Ovary (tissue), 9 donors: ENCODE results near the gene TMCO1. TPM values are rescaled to one million over a fixed set of nuclear protein-coding genes. Genes with fewer than 3 reads are reported as not detected.
"Not testable (repeated sequence)": the region's sequence is repeated elsewhere in the genome, so short reads cannot be mapped to it uniquely, and the experiment has no call there.

Experiments
- DNase-seq, 5 donors: peaks; one replicate each; pipeline ENCODE4 v3.0.0-alpha.2; 2019 to 2020
- H3K27ac ChIP-seq, 2 donors: fragments of 200-600 bp; one replicate each; pipeline versions ENCODE4 v1.5.1 to v1.8.0; 2019 to 2022
- H3K27me3 ChIP-seq: fragments of 200-600 bp; one replicate; pipeline ENCODE4 v1.8.0; 2022
- H3K36me3 ChIP-seq: fragments of 200-600 bp; sonication (generic); one replicate; pipeline ENCODE4 v1.5.1; 2019
- H3K4me1 ChIP-seq: one replicate; pipeline ENCODE4 v1.8.1; 2013; ENCODE audit warnings: mild to moderate bottlenecking, moderate library complexity; ENCODE audit not compliant: insufficient read depth
- H3K4me3 ChIP-seq: fragments of 200-600 bp; sonication (generic); one replicate; pipeline ENCODE4 v1.5.1; 2017
- H3K9me3 ChIP-seq, 2 donors: fragments of 200-600 bp in 1 of 2; sonication (generic) in 1 of 2; one replicate each; pipeline versions ENCODE4 v1.5.1 to v1.8.1; 2013 to 2019; ENCODE audit warnings: mild to moderate bottlenecking in 1 of 2, moderate library complexity in 1 of 2
- EP300 ChIP-seq: sonication (generic); formaldehyde crosslinking; IDR thresholded peaks from one replicate; pipeline ENCODE4 v1.6.1; 2017; ENCODE audit warnings: antibody characterized with exemption
- POLR2A ChIP-seq: fragments of 450-650 bp; IDR thresholded peaks from one replicate; pipeline ENCODE4 v1.6.1; 2017; ENCODE audit warnings: antibody characterized with exemption, mild to moderate bottlenecking, moderate library complexity
- WGBS, 3 donors: extraction: QIAGEN DNeasy Blood & Tissue Kit in 1 of 3; methylation state at CpG; one replicate each; pipeline versions ENCODE4 v1.1.5 to v1.1.7; 2013 to 2017; 5-methylcytosine and 5-hydroxymethylcytosine counted together
- intact Hi-C, 4 donors: fragments of 100-400 bp; cut with DNase I; formaldehyde crosslinking; loops; one replicate each; pipeline versions ENCODE4 v1.11.0 to v1.15.1; 2022 to 2023
- polyA plus RNA-seq, 2 donors: library from polyadenylated mRNA; stranded (reverse); fragments of 200-250 nt in 1 of 2; fragments of 350-450 nt in 1 of 2; fragmentation: Illumina TruSeq in 1 of 2; extraction: RNeasy Lipid Tissue Mini Kit (QIAGEN cat#74804) in 1 of 2; gene quantifications; one replicate each; pipeline ENCODE4 v1.2.3, GENCODE V29; 2013 to 2014
- total RNA-seq, 7 donors: library from RNA; depleted of rRNA in 2 of 7; stranded (reverse); fragments of >200 nt in 2 of 7; fragmentation: NEBNext Ultra II Directional in 3 of 7; extraction: Animal tissue kit (Norgen Biotek cat#: 25700) in 3 of 7; gene quantifications; one replicate each; pipeline versions ENCODE4 v1.1.0 to v1.2.4, GENCODE V29; 2016 to 2023
- TF ChIP-seq, protein P1 (sequence below), 3 donors: fragments of 450-650 bp in 2 of 3; fragments of 200-600 bp in 1 of 3; IDR thresholded peaks; one replicate each; pipeline versions ENCODE4 v1.5.1 to v1.8.0; 2016 to 2022; ENCODE audit warnings: antibody characterized with exemption in 3 of 3, mild to moderate bottlenecking in 1 of 3
- donor health status: DM: no; HTN: no; CAD: no; lungs with moderate emphysema.
- donor health status: DM: no; HTN: no; CAD: no.
- donor health status: Bipolar disorder and iron deficiency.
- donor health status: DM: yes; HTN: yes; CAD: no.
- donor health status: DM: no; HTN: no; CAD: no.
- donor health status: DM: yes; HTN: yes; CAD: no.

TMCO1 gene
- total and polyA plus RNA-seq, 9 donors: 38.5 to 142 (median 59.5) TPM

DNA sequence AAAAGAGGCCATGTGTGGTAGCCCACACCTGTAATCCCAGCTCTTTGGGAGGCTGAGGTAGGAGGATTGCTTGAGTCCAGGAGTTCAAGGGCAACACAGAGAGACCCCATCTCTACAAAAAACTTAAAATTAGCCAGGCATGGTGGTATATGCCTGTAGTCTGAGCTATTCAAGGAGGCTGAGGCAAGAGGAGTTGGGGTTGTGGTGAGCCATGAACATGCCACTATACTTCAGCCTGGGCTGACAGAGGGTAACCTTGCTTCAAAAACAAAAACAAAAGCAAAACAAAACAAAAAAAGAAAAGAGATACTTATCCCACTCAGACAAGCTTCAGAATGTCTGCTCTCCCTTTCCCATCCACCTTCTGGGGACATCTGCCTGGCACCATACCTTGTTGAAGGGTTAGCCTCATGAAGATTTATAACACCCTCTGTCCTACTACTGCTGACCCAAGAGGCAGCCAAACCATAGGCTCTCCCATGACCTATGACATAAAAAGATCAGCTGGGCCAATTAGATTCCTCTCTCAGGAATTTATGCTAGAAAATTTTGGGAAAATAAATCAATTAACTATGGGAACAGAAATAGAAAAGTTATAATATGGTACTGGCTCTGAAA is 13.2 kb downstream of the TMCO1 start:
- Histone ChIP-seq H3K27me3 (no peaks in the 10 kb centered on the region), H3K4me3 (no peak overlapping the region), H3K4me1 (no peaks in the 10 kb centered on the region), H3K9me3 (no peaks in the 10 kb centered on the region), H3K36me3 (no peaks in the 10 kb centered on the region), H3K27ac (no peak overlapping the region)
- intact Hi-C loops: no loop called here
- DNase-seq: no peak
- TF ChIP-seq, protein P1, sequence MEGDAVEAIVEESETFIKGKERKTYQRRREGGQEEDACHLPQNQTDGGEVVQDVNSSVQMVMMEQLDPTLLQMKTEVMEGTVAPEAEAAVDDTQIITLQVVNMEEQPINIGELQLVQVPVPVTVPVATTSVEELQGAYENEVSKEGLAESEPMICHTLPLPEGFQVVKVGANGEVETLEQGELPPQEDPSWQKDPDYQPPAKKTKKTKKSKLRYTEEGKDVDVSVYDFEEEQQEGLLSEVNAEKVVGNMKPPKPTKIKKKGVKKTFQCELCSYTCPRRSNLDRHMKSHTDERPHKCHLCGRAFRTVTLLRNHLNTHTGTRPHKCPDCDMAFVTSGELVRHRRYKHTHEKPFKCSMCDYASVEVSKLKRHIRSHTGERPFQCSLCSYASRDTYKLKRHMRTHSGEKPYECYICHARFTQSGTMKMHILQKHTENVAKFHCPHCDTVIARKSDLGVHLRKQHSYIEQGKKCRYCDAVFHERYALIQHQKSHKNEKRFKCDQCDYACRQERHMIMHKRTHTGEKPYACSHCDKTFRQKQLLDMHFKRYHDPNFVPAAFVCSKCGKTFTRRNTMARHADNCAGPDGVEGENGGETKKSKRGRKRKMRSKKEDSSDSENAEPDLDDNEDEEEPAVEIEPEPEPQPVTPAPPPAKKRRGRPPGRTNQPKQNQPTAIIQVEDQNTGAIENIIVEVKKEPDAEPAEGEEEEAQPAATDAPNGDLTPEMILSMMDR (IDR thresholded peaks at IDR 0.05): no peak
- TF ChIP-seq POLR2A (no peak), EP300 (no peak)

DNA sequence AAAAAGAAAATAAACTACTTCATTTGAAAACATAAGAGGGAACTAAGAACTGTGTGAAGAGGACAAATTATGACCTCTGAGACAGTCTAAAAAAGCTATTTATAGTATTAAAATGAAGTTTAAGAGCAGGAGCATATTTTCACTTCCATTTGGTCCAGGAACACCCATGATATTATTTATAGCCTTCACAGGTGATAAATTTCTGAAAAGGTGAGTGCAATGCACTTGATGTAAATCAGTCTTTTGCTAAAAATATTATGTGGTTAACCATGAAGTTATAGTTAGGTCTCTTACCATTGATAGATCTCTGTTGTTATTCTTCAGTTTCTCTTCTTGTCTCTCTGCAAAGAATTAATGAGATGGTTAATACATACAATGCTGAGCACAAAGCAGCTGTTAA is 14.7 kb downstream of the TMCO1 start:
- no peak for TF ChIP-seq EP300
- TF ChIP-seq POLR2A: no peak
- TF ChIP-seq, protein P1 (IDR thresholded peaks at IDR 0.05): no peak
- Histone ChIP-seq H3K27me3 (no peaks in the 10 kb centered on the region), H3K9me3 (no peaks in the 10 kb centered on the region), H3K4me1 (no peaks in the 10 kb centered on the region), H3K27ac (no peak overlapping the region), H3K4me3 (no peak overlapping the region), H3K36me3 (no peaks in the 10 kb centered on the region)
- no peak for DNase-seq
- intact Hi-C loops: no loop called here

GRCh38 chr1:165748550-165748949 is 20.1 kb downstream of the TMCO1 start:
- H3K27ac ChIP-seq: no peak overlapping the region
- no peak overlapping the region for H3K4me3 ChIP-seq
- H3K27me3 ChIP-seq: no peaks in the 10 kb centered on the region
- WGBS, 3 donors: 91 to 93% (median 92%) methylated on average over 1 of the region's 1 CpG
- H3K9me3 ChIP-seq: no peaks in the 10 kb centered on the region
- no peaks in the 10 kb centered on the region for H3K36me3 ChIP-seq
- intact Hi-C loops: no loop called here
- TF ChIP-seq, protein P1 (IDR thresholded peaks at IDR 0.05): no peak
- no peak for TF ChIP-seq EP300
- DNase-seq: no peak
- H3K4me1 ChIP-seq: no peaks in the 10 kb centered on the region

DNA sequence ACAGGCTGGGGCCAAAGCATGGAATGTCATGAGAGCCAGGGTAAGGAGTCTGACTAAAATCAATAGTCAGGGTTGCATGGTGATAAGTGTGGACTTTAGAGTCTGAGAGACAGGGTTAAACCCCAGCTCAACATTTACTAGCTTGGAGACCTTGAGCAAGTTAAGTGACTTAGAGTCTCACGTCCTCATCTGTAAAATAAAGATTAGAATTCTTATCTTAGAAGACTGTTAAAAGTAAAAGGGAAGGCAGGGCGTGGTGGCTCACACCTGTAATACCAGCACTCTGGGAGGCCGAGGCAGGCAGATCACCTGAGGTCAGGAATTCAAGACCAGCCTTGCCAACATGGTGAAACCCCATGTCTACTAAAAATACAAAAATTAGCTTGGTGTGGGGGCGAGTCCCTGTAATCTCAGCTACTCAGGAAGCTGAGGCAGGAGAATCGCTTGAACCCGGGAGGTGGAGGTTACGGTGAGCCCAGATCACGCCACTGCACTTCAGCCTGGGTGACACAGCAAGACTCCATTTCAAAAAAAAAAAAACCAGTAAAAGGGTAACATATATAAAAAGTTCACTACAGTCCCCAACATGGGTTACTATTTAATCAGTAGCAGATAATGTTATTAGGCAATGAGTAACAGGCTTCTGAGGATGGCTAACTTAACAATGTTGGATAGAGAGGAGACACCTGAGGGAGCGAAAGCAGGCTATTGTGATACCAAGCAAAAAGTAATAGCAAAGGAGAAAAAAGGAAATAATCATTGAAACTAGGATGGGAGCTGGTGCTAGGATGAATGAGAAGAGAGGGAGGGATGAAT is 20.8 kb downstream of the TMCO1 start:
- 88 to 91% (median 89%) methylated on average over 9 of the region's 9 CpGs for WGBS, 3 donors
- Histone ChIP-seq H3K4me1 (no peaks in the 10 kb centered on the region), H3K9me3 (no peaks in the 10 kb centered on the region), H3K4me3 (no peak overlapping the region), H3K27ac (no peak overlapping the region), H3K27me3 (no peaks in the 10 kb centered on the region), H3K36me3 (no peaks in the 10 kb centered on the region)
- TF ChIP-seq, protein P1 (IDR thresholded peaks at IDR 0.05): no peak
- TF ChIP-seq EP300 (no peak), POLR2A (no peak)
- DNase-seq: no peak
- intact Hi-C loops: no loop called here

GRCh38 chr1:165744913-165745312 is 23.8 kb downstream of the TMCO1 start:
- DNase-seq, H3K4me1 ChIP-seq, H3K9me3 ChIP-seq, intact Hi-C loops, H3K27ac ChIP-seq, H3K27me3 ChIP-seq, H3K4me3 ChIP-seq, H3K36me3 ChIP-seq: not testable (repeated sequence)
- WGBS, 3 donors: 82 to 93% (median 86%) methylated on average over 1 of the region's 1 CpG
